NCI-H187 treated with DMSO at 0.1 percent for 48 hours (cell line): Measurements from ENCODE around the gene ADRB2.
A peak's percentile ranks its signal among the peaks of the same experiment; 100 is the strongest.
"Not testable (repeated sequence)": the region's sequence is repeated elsewhere in the genome, so short reads cannot be mapped to it uniquely, and the experiment has no call there.

Source experiments
- DNase-seq: peaks from one replicate; lab custom pipeline; 2025; lab: John Stamatoyannopoulos, UW

ADRB2 gene

GRCh38 chr5:148826053-148826738, at the start of gene ADRB2:
Gene ADRB2 (plus strand): TSS chr5:148826611. CDS start chr5:148826832, 221 bp downstream.
- peak; percentile 64 for DNase-seq

DNA sequence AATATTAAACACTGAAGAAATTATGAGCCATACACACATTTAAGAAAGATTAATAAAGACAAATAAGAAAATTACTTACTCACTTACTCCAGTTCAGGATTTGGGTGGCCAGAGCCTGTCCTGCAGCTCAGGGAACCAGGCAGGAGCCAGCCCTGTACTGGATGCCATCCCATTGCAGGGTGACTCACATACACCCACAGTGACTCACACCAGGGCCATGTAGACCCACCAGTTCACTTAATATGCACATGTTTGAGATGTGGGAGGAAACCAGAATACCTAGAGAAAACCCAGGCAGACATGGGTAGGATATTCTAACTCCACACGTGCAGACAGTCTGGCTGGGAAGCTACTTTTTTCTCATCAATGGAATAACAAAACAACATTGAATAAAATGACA, 49.6 kb upstream of the ADRB2 start:
- DNase-seq, result no peak

- DNase-seq, result no peak
These were observed 47.5 kb upstream of the ADRB2 start for GRCh38 chr5:148778882-148779281.

DNA sequence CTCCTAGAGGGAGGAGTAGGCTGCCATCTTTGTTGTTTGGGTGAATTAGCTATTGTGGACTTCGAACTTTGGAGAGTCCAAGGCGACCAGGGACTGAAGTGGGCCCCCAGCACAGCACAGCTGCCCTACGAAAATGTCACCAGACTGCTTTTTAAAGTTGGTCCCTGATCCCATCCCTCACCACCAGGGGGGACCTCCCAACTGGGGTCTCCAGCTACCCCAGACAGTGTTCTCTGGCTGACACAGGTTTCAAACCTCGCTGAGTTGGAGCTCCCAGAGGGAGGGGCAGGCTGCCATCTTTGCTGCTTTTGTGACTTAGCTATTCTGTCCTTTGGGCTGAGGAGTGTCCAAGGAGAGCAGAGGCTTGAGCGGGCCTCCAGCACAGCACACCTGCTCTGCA, 45.7 kb upstream of the ADRB2 start:
- DNase-seq, result no peak

DNA sequence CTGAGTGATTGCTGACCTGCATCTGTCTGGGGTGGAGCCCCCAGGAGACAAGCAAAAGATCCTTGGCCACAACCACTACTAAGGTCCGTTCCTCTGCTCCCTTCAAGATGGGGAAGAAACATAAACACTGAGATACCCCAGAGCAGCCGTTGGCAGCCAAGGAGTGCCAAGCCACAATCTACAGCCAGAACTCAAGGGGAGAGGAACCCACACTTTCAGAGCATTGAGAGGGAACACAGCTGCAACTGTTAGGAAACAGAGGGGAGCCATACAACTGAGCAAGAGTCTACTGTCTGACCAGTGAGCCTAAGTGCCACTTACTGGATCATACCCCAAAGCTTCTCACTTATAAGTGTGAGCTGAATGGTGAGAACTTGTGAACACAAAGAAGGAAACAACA, 44.6 kb upstream of the ADRB2 start:
- no peak for DNase-seq

- no peak for DNase-seq
These were observed 41.2 kb upstream of the ADRB2 start for GRCh38 chr5:148785223-148785622.

DNA sequence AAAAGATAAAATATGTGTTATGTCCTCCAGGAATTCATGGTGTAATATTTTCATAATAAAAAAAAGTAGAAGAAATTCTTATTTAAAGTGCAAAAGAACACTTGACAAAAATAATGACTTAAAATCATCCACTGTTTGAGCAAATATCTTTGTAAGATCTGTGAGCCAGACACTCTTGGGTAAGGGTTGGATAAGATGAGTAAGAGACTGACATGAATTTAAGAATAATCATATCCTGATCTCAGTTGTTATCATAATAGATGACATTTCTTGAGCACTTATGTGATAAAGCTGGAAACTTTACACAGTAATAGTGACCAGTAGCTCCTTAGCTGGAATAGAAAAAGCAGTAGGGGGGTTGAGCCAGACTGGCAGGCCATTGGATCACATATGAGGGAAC, 40.0 kb upstream of the ADRB2 start:
- no peak for DNase-seq

- no peak for DNase-seq
These were observed 37.8 kb upstream of the ADRB2 start for GRCh38 chr5:148788636-148789035.

GRCh38 chr5:148790545-148791333, 35.7 kb upstream of the ADRB2 start:
- DNase-seq, result no peak

- DNase-seq, result no peak
These were observed 35.1 kb upstream of the ADRB2 start for GRCh38 chr5:148791334-148791667.

- DNase-seq, result no peak
These were observed 34.7 kb upstream of the ADRB2 start for GRCh38 chr5:148791696-148792095.

DNA sequence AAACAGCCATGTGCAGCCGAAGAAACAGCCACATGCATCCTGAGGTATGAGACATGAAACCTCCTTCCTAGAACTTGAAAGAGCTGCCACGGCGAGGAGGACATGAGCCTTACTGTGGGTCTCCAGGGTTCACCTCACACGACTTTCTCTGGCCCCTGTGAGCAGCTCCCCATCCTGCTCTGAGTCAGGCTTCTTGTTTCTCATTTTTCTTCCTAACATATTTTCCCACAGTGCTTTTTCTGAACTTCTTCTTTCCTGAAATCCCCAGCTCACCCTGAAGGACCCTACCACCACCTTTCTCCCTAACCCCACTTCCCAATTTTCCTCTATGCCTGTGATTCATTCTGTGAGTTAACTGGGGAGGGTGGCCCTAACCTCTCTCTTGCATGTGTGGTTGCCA, 33.7 kb upstream of the ADRB2 start:
- no peak for DNase-seq

DNA sequence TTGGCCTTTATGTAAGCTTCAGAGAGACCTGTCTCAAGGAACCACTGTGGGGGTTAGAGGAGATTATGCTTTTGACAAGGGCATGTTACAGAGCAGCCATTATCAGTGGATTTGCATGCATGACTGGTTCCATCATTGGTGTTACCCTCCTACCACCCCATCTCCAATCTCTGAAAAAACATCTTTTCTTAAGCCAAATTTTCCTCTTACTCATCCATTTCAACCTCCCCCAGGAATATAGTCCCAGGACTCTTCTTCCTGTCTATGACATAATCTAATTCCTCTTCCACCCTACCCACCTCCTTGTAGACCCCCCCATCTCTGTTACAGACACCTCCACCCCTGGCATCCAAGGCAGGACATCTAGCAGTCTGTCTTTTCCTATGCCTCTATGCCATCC, 33.1 kb upstream of the ADRB2 start:
- no peak for DNase-seq

GRCh38 chr5:148794275-148794674, 32.1 kb upstream of the ADRB2 start:
- DNase-seq, result no peak

DNA sequence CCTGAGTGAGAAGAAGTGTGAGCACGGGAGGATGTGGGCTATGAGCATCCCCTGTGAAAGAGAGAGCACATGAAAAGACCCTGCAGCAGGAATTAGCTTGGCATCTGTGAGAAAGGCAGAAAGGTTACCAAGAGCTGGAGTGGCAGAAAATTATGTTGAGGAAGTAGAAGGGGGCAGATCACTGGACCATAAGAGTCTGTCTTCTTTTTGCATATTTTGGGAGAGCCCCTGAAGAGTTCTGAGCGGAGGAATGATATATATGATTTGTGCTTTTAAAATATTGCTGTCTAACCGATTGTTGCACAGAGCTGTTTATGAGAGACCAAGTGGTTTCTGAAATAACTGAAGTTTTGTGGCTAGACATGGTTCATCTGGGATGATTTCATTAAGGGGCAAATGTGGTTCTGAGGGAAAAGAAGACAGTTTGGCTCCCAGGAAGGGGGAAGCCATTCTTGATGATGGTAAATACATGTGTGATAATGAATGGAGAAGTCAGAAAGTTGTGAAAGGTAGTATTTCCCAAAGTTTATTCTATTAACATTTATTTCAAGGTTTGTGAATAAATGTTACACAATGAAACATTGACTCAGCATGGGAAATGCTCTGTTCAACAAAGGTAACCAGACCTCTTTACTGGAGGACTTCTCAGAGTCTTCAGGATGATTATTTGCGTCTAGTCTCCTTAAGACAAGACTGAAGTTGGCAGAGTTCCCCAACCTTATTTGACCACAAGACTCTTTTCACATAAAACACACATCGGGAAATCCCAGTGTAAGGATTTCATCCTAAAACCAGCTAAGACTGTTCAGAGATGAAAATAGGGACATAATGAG, 31.5 kb upstream of the ADRB2 start:
- DNase-seq, result no peak

DNA sequence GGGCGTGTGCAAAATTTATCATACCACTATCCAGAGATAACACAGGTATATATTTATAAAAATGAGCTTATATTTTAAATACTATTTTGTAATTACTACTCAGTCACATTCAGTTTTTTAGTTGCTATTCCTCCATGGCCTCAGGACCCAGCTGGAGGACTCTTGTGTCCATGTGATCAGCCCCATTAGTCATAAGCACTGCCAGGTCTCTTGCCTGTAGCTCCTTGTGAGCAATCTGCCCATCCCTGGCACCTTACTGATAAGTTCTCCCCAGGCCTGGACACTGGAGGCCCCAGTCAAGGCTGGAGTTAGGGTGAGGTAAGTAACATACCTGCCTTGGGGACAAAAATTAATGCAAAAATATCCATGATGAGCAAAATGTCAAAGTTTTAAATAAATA, 29.5 kb upstream of the ADRB2 start:
- DNase-seq, result no peak

DNA sequence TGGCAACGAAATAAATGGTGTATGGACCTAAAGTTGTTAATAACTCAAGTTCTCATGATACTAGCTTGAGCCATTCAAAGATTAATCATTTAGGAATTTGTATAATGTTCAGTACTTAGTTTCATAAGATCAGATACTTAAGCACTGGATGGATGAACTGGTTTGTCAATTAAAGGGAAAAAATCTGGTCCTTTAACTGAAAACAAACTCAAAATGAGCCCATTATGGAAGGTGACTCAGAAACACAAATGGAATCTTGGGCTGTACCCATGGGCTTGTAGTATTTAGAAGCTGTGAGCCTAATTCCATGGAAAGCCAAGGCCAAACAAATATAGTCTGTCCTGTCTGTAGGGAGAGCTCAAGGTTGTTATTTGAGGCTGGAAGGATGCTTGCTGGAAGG, 27.6 kb upstream of the ADRB2 start:
- no peak for DNase-seq

GRCh38 chr5:148799737-148800527, 26.5 kb upstream of the ADRB2 start:
- no peak for DNase-seq

DNA sequence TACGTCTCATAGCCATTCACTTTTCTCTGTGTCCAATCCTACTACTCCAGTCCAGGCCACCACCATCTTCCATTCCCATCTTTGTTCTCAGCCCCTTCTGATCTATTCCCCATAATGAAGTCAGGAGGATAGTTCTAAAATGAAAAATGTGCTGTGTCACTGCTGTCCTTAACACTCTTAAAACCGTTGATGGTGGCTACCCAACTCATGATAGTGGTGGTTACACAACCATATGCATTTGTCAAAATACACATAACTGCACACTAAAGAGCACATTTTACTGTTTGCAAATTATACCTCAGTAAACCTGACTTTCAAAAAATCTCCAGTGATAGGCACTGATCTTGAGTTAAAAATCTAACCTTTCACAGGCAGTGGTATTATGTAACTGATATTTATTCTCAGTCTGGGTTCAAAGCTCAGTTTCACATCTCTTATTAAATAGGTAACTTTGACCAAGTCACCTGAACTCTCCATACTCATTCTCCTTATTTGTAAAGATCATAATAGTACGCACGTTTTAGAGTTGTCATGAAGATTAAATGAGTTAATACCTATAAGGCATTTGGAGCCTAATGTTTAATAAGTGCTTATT, 24.6 kb upstream of the ADRB2 start:
- DNase-seq, result no peak

DNA sequence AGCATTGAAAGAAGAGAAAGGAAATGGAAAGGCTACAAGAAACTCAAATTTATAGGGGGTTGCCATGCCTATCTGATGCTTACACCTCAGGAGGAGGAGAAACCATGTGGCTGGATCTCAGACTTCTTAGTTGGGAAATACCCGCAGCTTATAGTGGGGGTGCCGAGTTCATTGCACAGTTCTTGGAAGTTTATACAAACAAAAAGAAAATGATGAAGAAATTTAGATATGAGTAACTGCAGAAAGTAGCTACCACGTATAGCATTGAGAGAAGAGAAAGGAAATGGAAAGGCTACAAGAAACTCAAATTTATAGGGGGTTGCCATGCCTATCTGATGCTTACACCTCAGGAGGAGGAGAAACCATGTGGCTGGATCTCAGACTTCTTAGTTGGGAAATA, 23.0 kb upstream of the ADRB2 start:
- not testable (repeated sequence) for DNase-seq

- DNase-seq, result no peak
These were observed 22.0 kb upstream of the ADRB2 start for GRCh38 chr5:148804393-148804792.
